Posterior cingulate gyrus (tissue), 11 donors: ENCODE results near the gene SLC48A1.
A peak's percentile ranks its signal among the peaks of the same experiment; 100 is the strongest.
"Not testable (repeated sequence)": the region's sequence is repeated elsewhere in the genome, so short reads cannot be mapped to it uniquely, and the experiment has no call there.

Source experiments
- DNase-seq, 10 donors: peaks; one replicate each; pipeline versions ENCODE4 v3.0.0 to v3.0.0-alpha.2; 2020 to 2021; ENCODE audit warnings: mixed read lengths in 3 of 10
- intact Hi-C: fragments of 100-400 bp; cut with DNase I; formaldehyde crosslinking; loops from one replicate; pipeline ENCODE4 v1.15.1; 2023

The SLC48A1 gene

DNA sequence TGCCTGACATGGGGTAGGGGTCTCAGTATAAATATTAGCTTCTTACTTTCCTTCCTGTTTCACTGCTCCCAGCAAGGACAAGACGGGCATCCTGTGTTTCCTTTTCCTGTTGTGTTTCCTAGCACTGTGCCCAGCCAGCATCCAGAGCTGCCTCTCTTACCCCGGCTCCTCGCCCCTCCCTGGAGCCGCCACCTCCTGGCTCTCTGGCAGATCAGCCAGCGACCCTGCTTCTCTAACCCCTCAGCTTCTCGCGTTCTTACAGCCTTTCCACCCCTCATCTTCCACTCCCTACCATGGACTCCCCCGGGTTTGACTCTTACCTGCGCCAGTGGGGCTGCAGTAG is 28.8 kb downstream of the SLC48A1 start:
- intact Hi-C loops: no loop called here
- DNase-seq: peak in 1 of 10 donors; percentile 24

DNA sequence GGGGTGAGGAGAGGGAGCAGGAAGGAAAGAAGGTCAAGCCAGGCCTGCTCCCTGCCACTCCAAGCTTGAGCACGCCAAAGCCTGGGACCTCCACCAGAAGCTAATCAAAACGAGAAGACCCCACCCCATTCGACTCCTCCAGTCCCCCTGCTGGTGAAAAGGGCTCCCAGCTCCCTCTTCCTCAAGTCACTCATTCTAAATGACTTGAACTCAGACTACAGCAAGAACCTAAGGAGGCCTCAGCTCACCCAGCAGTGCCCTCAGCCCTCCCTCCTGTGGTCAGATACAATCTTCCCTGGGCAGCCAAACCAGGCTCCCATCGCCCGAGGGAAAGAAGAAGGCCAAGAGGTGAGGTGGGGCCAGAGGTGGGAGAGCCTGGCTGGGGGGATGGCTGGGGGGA is 29.3 kb downstream of the SLC48A1 start:
- DNase-seq: peak in 1 of 10 donors; percentile 42
- intact Hi-C loops: no loop called here

DNA sequence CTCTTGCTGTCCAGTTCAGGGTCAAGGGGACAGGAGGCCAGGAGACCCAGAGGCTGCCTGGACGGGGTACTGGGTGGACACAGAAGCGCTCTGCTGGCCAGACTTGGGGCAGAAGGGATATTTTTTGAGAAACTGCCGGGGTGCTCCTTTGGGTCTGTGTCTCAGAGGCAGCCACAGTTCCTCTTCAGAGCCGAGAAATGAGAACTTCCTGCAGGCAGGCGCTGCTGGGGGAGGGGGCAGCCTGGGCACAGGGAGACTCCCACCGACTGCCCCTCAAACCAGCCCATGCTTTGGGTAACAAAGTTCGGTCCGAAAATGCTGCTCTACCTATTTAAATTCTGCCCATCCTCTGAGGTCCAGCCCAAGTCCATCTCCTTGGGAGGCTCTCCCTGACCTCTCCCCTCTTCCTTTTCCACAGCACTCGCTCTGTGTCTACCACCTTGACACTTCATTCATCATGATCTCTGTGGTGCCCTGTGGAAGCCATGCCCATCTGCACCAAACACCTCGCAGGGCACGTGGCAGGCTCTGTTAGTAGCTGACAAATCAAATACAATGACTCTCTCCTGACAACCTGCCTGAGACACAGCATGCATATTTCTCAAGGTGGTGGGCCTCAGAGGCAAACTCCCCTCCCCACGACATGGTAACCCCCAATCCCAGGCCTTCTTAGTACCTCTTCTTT is 30.3 kb downstream of the SLC48A1 start:
- intact Hi-C loops: no loop called here
- peak in 1 of 10 donors; percentile 27 for DNase-seq

DNA sequence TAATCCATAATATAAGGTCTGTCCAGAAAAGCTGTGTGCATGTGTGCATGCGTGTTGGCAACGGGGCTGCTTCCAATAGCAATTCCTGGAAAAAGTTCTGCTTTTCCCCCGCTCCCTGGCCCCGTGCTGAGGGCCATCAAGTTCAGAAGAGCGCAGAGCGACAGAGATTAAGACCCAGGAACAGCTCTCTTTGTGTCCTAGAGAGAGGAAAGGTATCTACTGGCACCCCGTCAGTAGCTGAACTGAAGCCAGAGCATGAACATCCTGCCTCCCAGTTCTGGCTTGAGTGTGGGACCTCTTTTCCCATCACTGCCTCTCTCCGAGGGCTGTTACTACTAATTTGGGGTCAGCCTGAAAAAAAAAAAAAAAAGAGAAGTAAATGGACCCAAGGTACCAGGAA is 31.1 kb downstream of the SLC48A1 start:
- intact Hi-C loops: no loop called here
- no peak for DNase-seq

- peak in 2 of 10 donors; percentile 18 to 39 for DNase-seq
- intact Hi-C loops: no loop called here
Observed at GRCh38 chr12:47805417-47805816, 32.4 kb downstream of the SLC48A1 start.

DNA sequence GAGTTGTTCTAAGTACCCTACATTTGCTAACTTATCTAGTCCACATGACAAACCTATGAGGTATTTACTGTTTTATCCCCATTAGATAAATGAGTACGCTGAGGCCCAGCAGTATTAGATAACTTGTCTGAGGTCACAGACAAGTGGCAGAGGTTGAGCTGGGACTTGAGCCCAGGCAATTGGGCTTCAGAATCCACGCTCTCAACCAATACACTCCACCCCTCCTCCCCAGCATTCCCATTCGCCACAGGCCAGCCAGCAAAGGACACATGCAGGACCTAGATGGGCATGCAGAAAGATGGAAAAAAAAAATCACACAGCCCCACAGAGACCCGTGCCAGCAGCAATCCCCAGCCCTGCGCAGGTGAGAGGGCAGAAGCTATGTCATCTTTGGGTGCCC is 34.3 kb downstream of the SLC48A1 start:
- intact Hi-C loops: no loop called here
- peak in 4 of 10 donors; percentile 15 to 39 (median 28) for DNase-seq

GRCh38 chr12:47808050-47808449 is 35.0 kb downstream of the SLC48A1 start:
- DNase-seq: peak in 6 of 10 donors; percentile 35 to 88 (median 71)
- intact Hi-C loops: no loop called here

GRCh38 chr12:47808574-47809365 is 35.7 kb downstream of the SLC48A1 start:
- DNase-seq: peak in 4 of 10 donors; percentile 6 to 66 (median 32)
- intact Hi-C loops: no loop called here

- DNase-seq: peak in 3 of 10 donors; percentile 5 to 18 (median 18)
- intact Hi-C loops: not testable (repeated sequence)
Observed at GRCh38 chr12:47809518-47809917, 36.5 kb downstream of the SLC48A1 start.

DNA sequence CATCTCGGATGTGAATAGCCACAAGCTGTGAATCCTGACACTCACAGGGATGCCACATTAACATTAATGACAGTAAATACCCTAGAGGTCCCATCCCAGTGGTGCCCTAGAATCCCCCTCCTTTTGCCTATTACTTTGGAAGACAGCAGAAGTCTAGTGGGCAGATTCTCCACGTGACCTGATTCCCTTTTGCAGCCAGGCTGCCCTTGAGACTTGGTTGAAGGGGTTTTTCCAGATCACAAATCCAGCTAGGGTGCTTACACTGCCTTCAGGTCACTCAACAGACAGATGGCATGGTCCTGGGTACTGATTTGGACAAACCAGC is 38.0 kb downstream of the SLC48A1 start:
- intact Hi-C loops: no loop called here
- DNase-seq: peak in 2 of 10 donors; percentile 32 to 48

GRCh38 chr12:47811581-47812484 is 38.8 kb downstream of the SLC48A1 start:
- intact Hi-C loops: no loop called here
- DNase-seq: peak in 3 of 10 donors; percentile 61 to 85 (median 63)

DNA sequence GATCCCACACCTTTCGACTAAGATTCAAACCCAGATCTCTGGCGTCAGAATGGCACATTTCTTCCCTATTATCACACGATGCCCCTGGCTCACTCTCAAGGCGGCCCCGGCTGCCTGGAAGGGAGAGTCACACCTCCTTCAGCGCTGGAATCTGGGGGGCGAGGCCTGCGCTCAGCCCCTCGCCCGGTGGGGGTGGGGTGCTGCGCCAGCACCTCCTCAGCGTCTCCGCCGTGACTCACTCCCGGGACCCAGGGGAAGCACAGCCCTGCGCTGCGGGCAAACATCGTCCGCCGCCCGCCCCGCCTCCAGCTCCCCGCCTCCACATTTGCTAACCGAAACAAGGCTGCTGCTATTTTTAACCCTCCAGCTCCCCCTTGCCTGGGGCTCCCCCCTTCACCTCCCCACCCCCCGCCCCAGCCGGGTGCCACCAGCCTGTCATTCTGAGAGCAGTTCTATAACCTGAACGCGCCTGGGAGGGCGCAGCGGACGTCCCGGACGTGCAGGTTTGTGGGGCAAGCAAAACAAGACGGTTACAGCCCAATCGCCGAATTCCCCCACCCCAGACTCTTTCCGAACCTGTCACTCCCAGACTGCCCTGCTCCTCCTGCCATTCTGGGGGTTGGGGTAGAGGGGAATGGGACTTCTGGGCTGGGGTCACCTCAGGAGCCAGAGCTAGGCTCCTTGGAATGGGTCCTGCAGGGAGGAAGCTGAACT is 39.9 kb downstream of the SLC48A1 start:
- peak; percentile 48 to 94 (median 69) for DNase-seq
- intact Hi-C loops: no loop called here

GRCh38 chr12:47813511-47814196 is 40.6 kb downstream of the SLC48A1 start:
- DNase-seq: peak in 2 of 10 donors; percentile 66 to 72

GRCh38 chr12:47814539-47815170 is 41.6 kb downstream of the SLC48A1 start:
- peak in 2 of 10 donors; percentile 52 to 57 for DNase-seq
- intact Hi-C loops: no loop called here

More at GRCh38 chr12:47813511-47814196, 40.6 kb downstream of the SLC48A1 start:
- intact Hi-C loops: no loop called here

DNA sequence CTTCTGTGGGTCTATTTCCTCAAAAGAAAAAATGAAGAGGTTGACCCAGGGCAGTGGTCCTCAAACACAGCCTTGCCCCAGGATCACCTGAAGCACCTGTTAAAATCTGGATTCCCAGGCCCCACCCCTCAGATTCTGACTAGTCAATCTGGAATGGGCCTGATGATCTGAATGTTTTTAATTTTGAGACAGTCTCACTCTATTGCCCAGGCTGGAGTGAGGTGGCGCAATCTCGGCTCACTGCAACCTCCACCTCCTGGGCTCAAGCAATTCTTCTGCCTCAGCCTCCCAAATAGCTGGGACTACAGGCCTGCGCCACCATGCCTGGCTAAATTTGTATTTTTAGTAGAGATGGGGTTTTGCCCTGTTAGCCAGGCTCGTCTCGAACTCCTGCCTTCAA is 42.4 kb downstream of the SLC48A1 start:
- DNase-seq, intact Hi-C loops: not testable (repeated sequence)

DNA sequence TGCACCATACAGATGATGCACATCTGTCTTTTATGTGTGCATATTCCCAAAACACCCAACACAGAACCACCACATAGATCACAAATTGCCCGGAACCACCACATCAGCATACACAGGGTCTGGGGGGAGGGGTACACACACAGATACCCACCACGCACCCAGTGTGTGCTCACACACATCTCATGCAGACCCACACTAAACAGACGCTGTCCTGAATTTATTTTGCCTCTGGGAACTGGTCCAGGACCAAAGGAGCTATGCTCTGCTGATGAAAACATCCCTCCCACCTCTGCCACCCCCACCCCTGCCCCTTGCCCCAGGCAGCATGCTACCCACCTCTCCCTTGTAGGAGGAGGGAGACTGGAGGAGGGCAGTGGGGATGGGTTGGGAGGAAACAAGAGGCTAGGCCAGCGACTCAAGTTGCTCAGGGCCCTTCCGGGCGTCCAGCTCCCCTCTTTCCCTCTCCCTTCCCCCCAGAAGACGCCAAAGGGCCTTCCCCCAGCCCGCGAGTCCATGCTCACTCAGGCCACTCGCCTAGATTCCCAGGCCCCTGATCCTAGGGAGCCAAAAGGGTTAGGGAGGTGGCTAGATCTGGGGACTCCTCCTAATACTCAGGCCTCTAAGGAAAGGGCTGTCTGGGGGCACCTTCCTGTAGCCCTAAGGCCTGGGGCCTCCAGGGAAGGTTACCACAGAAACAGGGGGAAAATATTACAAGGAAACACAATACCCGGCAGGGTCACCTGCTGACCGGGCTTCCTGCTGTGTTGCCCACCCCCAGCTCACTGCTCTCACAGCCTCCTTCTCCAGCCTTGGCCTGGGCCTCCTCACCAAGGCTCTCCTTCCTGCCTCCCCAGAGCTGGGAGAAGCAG is 43.6 kb downstream of the SLC48A1 start:
- intact Hi-C loops: no loop called here
- peak in 1 of 10 donors; percentile 67 for DNase-seq

DNA sequence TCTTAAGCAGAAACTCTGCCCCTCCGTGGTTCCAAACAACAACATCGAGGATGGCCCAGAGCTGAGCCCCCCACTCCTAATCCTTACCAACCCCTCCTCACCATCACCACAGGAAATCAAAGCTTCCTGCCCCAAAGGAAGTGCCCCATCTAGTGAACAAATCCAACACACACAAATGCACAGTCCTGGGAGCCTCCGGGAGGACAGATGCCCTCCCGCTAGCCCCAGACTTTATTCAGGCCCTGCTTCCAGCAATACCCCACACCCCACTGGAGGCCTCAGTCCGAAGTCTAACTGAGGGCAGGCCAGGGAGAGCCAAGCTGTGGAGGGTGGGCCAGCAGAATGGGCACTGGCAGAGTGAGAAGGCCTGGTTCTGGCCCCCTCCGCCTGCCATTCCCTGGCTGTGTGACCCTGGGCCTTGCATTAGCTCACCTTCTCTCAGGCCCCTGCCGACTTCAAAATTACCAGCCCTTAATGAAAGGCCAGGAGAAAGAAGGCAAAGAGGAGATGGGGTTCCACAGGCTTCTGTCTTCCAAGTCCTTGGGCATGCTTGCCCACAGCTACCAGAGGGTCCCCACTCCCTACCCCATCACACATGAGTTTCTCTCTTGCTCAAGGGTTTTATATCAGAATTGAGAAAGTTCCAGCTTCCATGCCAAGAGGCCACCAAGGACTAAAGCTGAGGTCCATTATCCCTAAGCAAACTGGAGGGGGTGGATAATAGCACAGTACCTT is 44.4 kb downstream of the SLC48A1 start:
- DNase-seq: peak in 1 of 10 donors; percentile 67
- intact Hi-C loops: no loop called here

DNA sequence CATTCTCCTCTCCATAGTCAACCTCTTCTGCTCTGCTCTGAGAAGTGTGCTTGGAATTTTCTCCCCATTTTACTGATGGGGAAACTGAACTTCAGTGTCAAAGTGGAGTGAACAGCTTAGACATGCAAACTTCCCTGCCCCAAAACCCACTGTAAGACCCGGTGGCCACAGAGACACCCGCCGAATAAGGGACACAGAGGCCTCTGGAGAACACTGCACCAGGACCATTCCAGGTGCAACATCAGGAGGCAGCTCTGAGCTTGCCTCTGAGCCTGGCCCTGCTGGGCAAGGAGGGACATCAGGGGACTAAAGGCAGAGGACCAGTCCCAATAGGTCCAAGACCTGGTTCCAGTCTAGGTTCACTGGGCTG is 45.0 kb downstream of the SLC48A1 start:
- intact Hi-C loops: no loop called here

More for the DNA sequence above, 45.0 kb downstream of the SLC48A1 start:
- DNase-seq: no peak
